A673 (cell line): ENCODE results near the gene RTCB. TPM values are rescaled to one million over a fixed set of nuclear protein-coding genes. Genes with fewer than 3 reads are reported as not detected.

Experiments used
- BruUV-seq: library from RNA; stranded (reverse); fragments of 400-500 nt; replicated peaks from 2 replicates; lab custom pipeline; 2021; lab: Mats Ljungman, UMichigan
- CTCF ChIA-PET: fragments of 300-600 bp; sonication (Branson Sonifier 250); formaldehyde crosslinking; loops from one replicate; lab custom pipeline; 2022; ENCODE audit warnings: antibody characterized with exemption; lab: Charles Lee
- POLR2A ChIA-PET: fragments of 300-600 bp; sonication (Branson Sonifier 250); formaldehyde crosslinking; loops from one replicate; lab custom pipeline; 2022; ENCODE audit warnings: antibody characterized with exemption; ENCODE audit not compliant: low non-redundant PET; lab: Charles Lee
- DNase-seq: peaks from one replicate; pipeline ENCODE4 v3.0.0-alpha.2; 2015; ENCODE audit warnings: low spot score
- H3K27ac ChIP-seq: fragments of 200-600 bp; sonication (generic); 2 replicates; pipeline ENCODE4 v1.5.1; 2016; ENCODE audit warnings: mixed run types, low read depth, mild to moderate bottlenecking, mixed read lengths, antibody characterized with exemption, low read length; ENCODE audit not compliant: poor library complexity, severe bottlenecking
- H3K27me3 ChIP-seq: fragments of 200-600 bp; sonication (generic); replicated peaks from 2 replicates; pipeline ENCODE4 v1.6.1; 2017; ENCODE audit warnings: mixed run types, low read depth, mild to moderate bottlenecking, mixed read lengths, antibody characterized with exemption, low read length; ENCODE audit not compliant: insufficient read depth, poor library complexity
- H3K36me3 ChIP-seq: fragments of 200-600 bp; sonication (generic); 2 replicates; pipeline ENCODE4 v1.6.1; 2016; ENCODE audit warnings: mixed run types, mild to moderate bottlenecking, mixed read lengths, antibody characterized with exemption, low read length; ENCODE audit not compliant: insufficient read depth, poor library complexity, severe bottlenecking
- H3K4me1 ChIP-seq: fragments of 200-600 bp; sonication (generic); 2 replicates; pipeline ENCODE4 v1.6.1; 2017; ENCODE audit warnings: mixed run types, mild to moderate bottlenecking, mixed read lengths, antibody characterized with exemption, low read length; ENCODE audit not compliant: insufficient read depth, poor library complexity, severe bottlenecking
- H3K4me3 ChIP-seq: fragments of 200-600 bp; sonication (generic); 2 replicates; pipeline ENCODE4 v1.5.1; 2016; ENCODE audit warnings: low read depth, mixed run types, mild to moderate bottlenecking, mixed read lengths, low read length; ENCODE audit not compliant: poor library complexity, severe bottlenecking
- H3K9me3 ChIP-seq: fragments of 200-600 bp; sonication (generic); 2 replicates; pipeline ENCODE4 v1.6.1; 2016; ENCODE audit warnings: mixed run types, low read depth, mild to moderate bottlenecking, mixed read lengths, antibody characterized with exemption, low read length; ENCODE audit not compliant: poor library complexity, severe bottlenecking
- EZH2 ChIP-seq: fragments of 200-600 bp; sonication (generic); IDR thresholded peaks from 2 replicates; pipeline ENCODE4 v1.6.1; 2017; ENCODE audit warnings: borderline replicate concordance, low read depth, mild to moderate bottlenecking, mixed read lengths, antibody characterized with exemption, low read length; ENCODE audit not compliant: poor library complexity, severe bottlenecking
- intact Hi-C: fragments of 100-400 bp; cut with micrococcal nuclease; formaldehyde crosslinking; loops from one replicate; pipeline ENCODE4 v1.10.0; 2022; ENCODE audit not compliant: unreplicated experiment
- total RNA-seq: library from RNA; stranded (reverse); gene quantifications from 2 replicates; pipeline ENCODE4 v1.2.3, GENCODE V29; 2021
- TF ChIP-seq, protein P1 (sequence below): fragments of 300-800, 200-600 bp; sonication (generic); conservative IDR thresholded peaks from 2 replicates; pipeline ENCODE4 v1.5.1; 2017; ENCODE audit warnings: low read depth, mild to moderate bottlenecking, antibody characterized with exemption, low read length, moderate library complexity, mixed read lengths

RTCB gene
- total RNA-seq, 1 experiment from 2014 or later = 123 TPM

DNA sequence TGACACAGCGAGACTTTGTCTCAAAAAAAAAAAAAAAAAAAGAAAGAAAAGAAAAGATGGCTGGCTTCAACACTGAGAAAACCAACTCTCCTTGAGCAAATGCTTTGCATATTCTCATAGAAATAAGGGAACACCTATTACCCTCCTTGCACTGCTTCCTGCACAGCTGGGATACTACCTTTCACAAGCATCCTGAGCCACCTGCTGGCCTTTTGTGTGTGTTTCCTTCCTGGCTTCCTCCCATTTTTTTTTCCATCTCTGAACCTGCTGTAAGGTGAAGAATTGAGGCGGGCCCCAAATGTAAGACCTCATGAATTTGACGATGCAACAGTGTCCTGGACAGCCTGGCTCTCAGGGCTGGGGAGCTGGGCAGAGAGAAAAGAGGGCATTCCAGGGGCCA is 56.3 kb downstream of the RTCB start:
- ChIA-PET CTCF (no interaction called here), POLR2A (no interaction called here)
- Histone ChIP-seq H3K4me3 (no peak overlapping the region), H3K4me1 (no peaks in the 10 kb centered on the region), H3K27ac (no peak overlapping the region), H3K36me3 (no peaks in the 10 kb centered on the region), H3K27me3 (no peaks in the 10 kb centered on the region), H3K9me3 (no peaks in the 10 kb centered on the region)
- no peak for DNase-seq
- BruUV-seq = no TSS peak
- no peak for TF ChIP-seq EZH2
- TF ChIP-seq, protein P1, sequence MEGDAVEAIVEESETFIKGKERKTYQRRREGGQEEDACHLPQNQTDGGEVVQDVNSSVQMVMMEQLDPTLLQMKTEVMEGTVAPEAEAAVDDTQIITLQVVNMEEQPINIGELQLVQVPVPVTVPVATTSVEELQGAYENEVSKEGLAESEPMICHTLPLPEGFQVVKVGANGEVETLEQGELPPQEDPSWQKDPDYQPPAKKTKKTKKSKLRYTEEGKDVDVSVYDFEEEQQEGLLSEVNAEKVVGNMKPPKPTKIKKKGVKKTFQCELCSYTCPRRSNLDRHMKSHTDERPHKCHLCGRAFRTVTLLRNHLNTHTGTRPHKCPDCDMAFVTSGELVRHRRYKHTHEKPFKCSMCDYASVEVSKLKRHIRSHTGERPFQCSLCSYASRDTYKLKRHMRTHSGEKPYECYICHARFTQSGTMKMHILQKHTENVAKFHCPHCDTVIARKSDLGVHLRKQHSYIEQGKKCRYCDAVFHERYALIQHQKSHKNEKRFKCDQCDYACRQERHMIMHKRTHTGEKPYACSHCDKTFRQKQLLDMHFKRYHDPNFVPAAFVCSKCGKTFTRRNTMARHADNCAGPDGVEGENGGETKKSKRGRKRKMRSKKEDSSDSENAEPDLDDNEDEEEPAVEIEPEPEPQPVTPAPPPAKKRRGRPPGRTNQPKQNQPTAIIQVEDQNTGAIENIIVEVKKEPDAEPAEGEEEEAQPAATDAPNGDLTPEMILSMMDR = no peak
- intact Hi-C loops = no loop called here

- H3K9me3 ChIP-seq = no peaks in the 10 kb centered on the region
- BruUV-seq = no TSS peak
- TF ChIP-seq EZH2 = no peak
- TF ChIP-seq, protein P1 = no peak
- intact Hi-C loops = no loop called here
- no peaks in the 10 kb centered on the region for H3K4me1 ChIP-seq
- H3K4me3 ChIP-seq = no peak overlapping the region
- no peaks in the 10 kb centered on the region for H3K36me3 ChIP-seq
- H3K27me3 ChIP-seq = no peaks in the 10 kb centered on the region
- POLR2A ChIA-PET = no interaction called here
- CTCF ChIA-PET = no interaction called here
- H3K27ac ChIP-seq = no peak overlapping the region
- peak; percentile 50 for DNase-seq
These were observed 57.4 kb downstream of the RTCB start for GRCh38 chr22:32354360-32355351.

DNA sequence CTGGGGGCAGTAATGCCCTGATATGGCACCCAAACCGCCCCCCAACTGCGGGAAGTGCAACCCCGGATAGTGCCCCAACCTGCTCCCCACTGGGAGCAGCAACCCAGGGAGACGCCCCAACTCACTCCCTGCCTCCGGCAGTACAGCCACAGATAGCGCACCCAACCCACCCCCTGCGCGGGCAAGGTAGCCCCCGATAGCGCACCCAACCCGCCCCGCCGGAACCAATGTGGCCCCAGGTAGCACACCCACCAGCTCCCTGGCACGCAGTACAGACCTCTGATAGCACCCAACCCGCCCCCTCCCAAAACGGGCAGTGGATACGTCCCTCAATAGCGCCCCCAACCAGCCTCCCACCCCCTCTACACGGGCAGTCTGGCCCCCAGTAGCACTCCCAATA is 58.2 kb downstream of the RTCB start:
- ChIA-PET POLR2A (no interaction called here), CTCF (no interaction called here)
- intact Hi-C loops = no loop called here
- no peaks in the 10 kb centered on the region for H3K36me3 ChIP-seq
- no peak for TF ChIP-seq EZH2
- TF ChIP-seq, protein P1 = no peak
- no peak for DNase-seq
- H3K9me3 ChIP-seq = no peaks in the 10 kb centered on the region
- no TSS peak for BruUV-seq
- H3K4me1 ChIP-seq = no peaks in the 10 kb centered on the region
- H3K27ac ChIP-seq = no peak overlapping the region
- no peak overlapping the region for H3K4me3 ChIP-seq
- no peaks in the 10 kb centered on the region for H3K27me3 ChIP-seq
